ENCODE results near the gene TRMT61B.

The TRMT61B gene

DNA sequence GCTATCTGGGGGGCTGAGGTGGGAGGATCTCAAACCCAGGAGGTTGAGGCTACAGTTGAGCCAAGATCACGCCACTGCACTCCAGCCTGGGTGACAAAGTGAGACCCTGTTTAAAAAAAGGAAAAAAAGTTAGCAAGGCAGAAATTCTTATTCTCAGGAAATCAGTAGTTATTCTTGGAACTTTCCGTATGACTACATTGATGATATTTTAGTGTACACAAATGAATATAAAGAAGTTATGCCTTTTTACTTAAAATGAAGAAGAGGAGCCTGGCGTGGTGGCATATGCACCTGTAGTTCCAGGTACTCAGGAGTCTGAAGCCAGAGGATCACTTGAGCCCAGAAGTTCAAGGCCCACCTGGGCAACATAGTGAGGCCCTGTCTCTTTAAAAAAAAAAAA lies 52.1 kb downstream of the TRMT61B start:
- no peak for DNase-seq (ENCODE audit: low read depth in 2 of 2)
- TF ChIP-seq, protein P1, sequence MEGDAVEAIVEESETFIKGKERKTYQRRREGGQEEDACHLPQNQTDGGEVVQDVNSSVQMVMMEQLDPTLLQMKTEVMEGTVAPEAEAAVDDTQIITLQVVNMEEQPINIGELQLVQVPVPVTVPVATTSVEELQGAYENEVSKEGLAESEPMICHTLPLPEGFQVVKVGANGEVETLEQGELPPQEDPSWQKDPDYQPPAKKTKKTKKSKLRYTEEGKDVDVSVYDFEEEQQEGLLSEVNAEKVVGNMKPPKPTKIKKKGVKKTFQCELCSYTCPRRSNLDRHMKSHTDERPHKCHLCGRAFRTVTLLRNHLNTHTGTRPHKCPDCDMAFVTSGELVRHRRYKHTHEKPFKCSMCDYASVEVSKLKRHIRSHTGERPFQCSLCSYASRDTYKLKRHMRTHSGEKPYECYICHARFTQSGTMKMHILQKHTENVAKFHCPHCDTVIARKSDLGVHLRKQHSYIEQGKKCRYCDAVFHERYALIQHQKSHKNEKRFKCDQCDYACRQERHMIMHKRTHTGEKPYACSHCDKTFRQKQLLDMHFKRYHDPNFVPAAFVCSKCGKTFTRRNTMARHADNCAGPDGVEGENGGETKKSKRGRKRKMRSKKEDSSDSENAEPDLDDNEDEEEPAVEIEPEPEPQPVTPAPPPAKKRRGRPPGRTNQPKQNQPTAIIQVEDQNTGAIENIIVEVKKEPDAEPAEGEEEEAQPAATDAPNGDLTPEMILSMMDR (IDR thresholded peaks at IDR 0.05; ENCODE audit: low read depth, low read length): no peak
- no peak overlapping the region for H3K4me3 ChIP-seq (replicated peaks in 1 of 2; ENCODE audit: low read depth in 2 of 2, low read length in 2 of 2)

DNA sequence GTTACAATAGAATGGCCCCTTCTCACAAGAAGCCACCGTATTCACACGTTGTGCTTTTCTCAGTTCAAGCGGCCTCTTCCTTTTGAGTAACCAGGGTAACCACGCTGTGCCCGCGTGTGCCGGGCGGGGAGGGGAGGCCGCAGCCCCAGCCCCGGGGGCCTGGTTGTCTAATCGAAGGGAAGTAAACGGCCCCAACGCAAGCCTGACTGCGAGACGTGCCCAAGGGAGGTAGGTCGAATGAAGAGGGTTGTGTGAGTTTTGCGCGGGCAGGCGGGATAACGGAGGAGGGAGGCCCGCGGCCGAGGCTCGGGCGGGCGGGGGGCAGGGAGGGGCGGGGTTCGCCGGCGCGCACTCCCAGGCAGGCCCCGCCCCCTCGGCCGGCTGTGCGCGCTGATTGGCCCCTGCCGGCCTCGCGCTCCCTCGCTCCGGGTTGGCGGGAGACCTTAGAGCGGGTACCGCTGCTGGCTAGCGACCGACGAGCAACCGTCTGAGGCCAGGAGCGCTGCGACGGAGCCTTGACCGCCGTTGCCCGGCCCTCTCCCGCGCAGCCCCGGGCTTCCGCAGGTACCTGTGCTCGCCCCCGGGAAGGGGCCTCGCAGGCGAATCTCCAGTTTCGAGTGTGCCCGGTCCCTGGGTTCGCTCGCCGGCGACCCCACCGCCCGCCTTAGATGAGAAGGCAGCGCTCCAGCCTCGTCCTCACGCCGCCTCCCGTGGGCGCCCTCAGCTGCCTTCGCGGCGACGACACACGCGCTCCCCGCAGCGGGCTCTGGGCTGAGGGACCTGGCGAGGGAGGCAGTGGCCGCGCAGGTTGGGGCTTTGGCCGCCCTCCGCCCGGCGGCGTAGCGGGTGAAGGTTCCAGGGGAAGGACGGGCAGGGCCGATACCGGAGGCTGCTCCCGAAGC lies 59.5 kb downstream of the TRMT61B start, which contains the start of gene SPDYA:
SPDYA (plus strand) TSS at position 451 of the 902 bp plus-strand sequence. CDS start 5,181 bp downstream, outside the sequence.
- DNase-seq (ENCODE audit: low read depth in 2 of 2): peak; percentile 56 to 72
- peak within 1 kb of the TSS; percentile 51 to 56 for H3K4me3 ChIP-seq (replicated peaks in 1 of 2; ENCODE audit: low read depth in 2 of 2, low read length in 2 of 2)
- TF ChIP-seq, protein P1 (IDR thresholded peaks at IDR 0.05; ENCODE audit: low read depth, low read length): no peak

DNA sequence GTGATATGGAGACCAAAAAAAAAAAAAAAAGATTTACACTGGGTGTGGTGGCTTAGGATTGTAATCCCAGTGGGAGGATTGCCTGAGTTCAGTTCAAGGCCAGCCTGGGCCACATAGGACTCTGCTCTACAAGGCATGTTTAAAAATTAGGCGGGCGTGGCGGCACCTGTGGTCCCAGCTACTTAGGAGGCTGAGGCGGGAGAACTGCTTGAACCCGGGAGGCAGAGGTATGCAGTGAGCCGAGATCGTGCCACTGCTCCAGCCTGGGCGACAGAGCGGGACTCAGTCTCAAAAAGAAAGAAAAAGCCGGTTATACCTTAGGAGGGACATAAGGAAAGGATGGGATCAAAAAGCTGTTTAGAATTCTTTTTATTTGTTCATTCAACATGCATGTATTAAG lies 60.2 kb downstream of the TRMT61B start:
- TF ChIP-seq, protein P1 (IDR thresholded peaks at IDR 0.05; ENCODE audit: low read depth, low read length): no peak
- peak overlapping the region in 1 of 2 donors; percentile 56 for H3K4me3 ChIP-seq (replicated peaks in 1 of 2; ENCODE audit: low read depth in 2 of 2, low read length in 2 of 2)
- no peak for DNase-seq (ENCODE audit: low read depth in 2 of 2)

DNA sequence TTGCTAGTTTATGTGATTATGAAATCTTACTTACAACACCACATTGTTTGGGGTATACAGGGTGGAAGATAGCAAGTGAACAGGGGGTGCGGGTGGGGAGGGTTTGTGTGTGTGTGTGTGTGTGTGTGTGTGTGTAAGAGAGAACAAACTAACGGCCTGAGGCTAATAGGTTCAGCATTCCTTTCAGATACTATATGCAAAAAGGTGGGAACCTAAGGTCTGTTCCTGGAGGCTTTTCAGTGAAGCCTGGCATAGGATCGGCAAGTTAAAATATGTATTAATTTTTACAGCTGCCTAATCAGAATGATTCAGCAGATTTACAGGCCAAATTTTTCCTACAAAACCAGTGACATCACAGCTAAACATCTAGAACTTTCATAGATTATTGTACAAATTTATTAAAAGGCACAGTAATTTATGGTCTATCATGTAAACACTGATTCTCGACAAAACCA lies 67.1 kb downstream of the TRMT61B start:
- TF ChIP-seq, protein P1 (IDR thresholded peaks at IDR 0.05; ENCODE audit: low read depth, low read length): no peak
- peak; percentile 46 to 54 for DNase-seq (ENCODE audit: low read depth in 2 of 2)
- H3K4me3 ChIP-seq (replicated peaks in 1 of 2; ENCODE audit: low read depth in 2 of 2, low read length in 2 of 2): no peak overlapping the region

DNA sequence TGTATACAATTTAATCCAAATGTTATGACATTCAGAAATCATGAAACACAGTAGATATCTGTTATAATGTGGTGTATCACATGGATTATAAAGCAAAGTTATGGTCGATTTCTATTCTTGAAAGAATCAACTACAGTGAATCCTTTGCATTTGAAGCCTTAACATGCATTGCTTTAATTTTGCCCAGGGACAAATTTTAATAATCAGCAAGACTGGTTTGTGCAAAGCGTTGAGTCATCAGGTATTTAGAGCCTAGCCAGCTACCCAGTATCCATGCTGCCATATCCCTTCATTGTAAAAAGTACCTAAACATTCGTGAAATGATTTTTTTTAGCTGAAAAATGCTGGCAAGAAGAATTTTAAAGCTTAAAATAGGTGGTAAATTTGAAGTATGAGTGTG lies 68.4 kb downstream of the TRMT61B start:
- H3K4me3 ChIP-seq (replicated peaks in 1 of 2; ENCODE audit: low read depth in 2 of 2, low read length in 2 of 2): no peak overlapping the region
- peak; percentile 23 to 43 for DNase-seq (ENCODE audit: low read depth in 2 of 2)
- TF ChIP-seq, protein P1 (IDR thresholded peaks at IDR 0.05; ENCODE audit: low read depth, low read length): no peak
